ENCODE measurements around the gene PHACTR4.
"Not testable (repeated sequence)": the region's sequence is repeated elsewhere in the genome, so short reads cannot be mapped to it uniquely, and the experiment has no call there.

The PHACTR4 gene

DNA sequence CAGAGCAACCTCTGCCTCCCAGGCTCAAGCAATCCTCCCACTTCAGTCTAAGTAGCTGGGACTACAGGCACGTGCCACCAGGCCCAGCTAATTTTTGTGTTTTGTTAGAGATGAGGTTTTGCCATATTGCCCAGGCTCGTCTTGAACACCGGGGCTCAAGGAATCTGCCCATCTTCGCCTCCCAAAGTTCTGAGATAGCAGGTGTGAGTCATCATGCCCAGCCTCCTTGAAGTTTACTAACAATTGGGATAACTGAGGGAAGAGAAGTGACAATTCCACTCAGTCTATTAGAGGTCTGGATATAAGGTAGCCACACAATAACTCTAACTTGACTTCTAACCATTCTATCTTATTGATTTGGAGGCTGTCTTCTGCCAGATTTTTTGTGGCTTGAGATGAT lies 130.0 kb downstream of the PHACTR4 start:
- DNase-seq (ENCODE audit: low read depth) = no peak

DNA sequence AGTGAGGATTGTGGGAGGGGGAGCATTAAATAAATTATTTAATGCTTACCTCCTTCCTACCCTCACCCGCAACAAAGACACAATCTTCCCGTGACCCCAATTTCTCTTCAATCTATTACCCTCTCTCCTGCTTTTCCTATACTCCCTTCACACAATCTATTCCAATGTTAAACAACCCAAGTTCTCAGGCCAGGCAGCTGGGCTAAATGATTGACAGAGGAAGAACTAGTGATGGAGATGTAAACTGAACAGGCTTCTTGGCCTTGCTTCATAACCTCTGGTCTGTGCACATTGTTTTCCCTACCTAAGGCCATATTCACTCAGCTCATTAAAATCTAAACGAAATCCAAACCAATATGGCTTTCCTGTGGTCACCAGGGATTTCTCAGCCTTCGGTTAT lies 132.4 kb downstream of the PHACTR4 start:
- DNase-seq (ENCODE audit: low read depth) = no peak

DNA sequence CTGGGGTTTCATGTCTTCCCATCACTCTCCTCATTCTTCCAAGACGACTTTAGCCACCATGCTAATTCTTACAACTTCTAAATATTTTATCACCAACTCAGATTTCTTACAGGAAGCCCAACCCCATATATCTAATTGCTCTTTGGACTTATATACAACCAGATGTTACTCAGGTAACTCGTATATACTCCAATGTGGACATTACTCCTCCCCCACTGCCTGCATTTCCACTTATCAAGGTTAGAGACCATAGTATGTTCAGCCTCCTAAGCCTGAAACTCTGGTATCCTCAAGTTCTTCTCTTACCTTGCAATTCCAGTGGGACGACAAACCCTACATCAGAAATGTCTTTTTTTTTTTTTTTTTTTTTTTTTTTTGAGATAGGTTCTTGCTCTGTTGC lies 133.6 kb downstream of the PHACTR4 start:
- no peak for DNase-seq (ENCODE audit: low read depth)

DNA sequence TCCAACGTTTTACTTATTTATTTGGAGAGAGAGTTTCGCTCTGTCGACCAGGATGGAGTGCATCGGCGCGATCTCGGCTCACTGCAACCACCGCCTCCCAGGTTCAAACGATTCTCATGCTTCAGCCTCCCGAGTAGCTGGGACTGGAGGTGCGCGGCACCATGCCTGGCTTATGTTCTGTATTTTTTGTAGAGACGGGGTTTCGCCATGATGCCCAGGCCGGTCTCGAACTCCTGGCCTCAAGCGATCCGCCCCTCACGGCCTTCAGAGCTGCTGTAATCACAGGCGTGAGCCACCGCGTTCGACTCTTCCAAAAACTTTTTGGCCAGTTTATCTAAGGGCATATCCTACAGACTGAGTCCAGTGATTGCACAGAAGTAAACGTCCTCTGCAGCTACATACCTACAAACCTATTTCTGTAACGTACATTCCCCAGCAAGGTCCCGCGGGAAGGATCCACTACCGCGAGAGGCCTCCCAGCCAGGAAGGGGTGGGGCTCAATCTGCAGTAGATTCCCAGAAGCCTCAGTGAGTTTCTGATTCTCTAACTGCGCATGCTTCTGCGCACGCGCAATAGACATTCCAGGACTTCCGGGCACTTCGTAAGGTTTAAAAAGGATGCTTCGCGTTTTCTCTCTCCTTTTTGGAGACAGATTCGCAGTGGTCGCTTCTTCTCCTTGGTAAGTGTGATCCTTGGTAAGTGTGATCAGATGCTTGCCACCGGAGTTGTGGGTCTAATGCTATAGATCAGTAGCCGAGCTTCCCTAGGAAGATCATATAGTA lies 136.1 kb downstream of the PHACTR4 start, which contains the start of gene RCC1:
Gene RCC1, plus strand, starts transcription at position 638 of the 782 bp plus-strand sequence. CDS start 23,824 bp downstream, outside the sequence.
- peak; percentile 93 for DNase-seq (ENCODE audit: low read depth)

DNA sequence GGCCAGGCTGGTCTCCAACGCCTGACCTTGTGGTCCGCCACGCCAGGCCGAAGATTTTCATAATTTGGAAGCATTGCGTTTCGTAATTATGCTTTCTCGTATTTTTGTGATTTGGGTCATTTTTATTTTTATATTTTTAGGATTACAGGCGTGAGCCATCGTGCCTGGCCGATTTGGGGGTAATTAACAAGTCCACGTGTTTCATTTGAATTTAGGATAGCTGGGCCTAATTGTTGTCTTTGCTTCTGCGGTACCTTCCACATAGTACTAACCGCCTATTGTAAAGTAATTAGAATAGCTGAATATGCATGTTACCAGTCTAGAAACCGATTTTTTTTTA lies 137.3 kb downstream of the PHACTR4 start:
- no peak for DNase-seq (ENCODE audit: low read depth)

DNA sequence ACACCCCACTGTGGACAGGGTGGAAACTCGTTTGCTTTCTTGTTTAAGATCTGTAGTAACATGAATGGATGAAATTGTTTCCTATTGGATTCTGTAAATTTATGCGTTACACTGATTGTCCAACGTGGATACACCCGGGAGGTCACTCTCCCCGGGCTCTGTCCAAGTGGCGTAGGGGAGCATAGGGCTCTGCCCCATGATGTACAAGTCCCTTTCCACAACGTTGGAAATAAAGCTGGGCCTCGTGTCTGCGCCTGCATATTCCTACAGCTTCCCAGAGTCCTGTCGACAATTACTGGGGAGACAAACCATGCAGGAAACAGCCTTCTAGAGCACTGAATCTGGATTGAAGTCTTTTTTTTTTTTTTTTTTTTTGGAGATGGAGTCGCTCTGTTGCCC lies 137.7 kb downstream of the PHACTR4 start:
- no peak for DNase-seq (ENCODE audit: low read depth)

DNA sequence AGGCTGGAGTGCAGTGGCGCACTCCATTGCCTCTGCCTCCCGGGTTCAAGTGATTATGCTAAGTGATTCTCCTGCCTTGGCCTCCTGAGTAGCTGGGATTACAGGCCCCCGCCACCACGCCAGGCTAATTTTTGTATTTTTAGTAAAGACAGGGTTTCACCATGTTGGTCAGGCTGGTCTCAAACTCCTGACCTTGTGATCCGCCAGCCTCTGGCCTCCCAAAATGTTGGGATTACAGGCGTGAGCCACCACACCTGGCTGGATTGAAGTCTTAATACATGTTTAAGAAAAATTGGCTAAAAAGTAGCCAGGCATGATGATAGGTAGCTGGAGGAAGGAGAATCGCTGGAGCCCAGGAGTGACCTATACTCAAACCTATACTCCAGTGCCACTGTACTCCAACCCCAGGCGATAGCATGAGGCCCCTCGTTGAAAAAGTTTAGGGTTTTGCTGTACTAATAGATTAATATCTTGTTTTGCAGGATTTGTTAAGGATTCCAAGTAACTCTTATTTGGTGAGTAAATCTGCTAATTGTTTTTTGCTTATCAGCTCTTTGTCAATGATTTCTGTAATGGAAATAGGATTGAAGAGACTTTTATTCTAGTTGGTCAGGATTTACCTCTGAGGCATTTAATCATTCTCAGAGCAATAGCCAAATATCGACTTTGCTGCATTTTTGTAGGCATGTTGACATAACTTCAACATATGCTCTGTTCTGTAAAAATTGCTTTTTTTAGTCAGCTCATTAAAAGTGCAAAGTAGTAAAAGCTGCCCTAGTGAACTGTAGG lies 138.3 kb downstream of the PHACTR4 start:
- DNase-seq (ENCODE audit: low read depth) = no peak

DNA sequence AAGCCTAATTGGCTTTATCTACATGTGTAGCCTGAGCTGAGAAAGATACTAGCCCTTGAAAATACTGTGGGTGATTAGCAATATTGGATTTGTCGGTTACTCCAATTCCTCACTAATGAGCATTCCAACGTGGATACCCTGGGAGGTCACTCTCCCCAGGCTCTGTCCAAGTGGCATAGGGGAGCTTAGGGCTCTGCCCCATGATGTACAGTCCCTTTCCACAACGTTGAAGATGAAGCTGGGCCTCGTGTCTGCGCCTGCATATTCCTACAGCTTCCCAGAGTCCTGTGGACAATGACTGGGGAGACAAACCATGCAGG lies 138.9 kb downstream of the PHACTR4 start:
- DNase-seq (ENCODE audit: low read depth) = no peak

DNA sequence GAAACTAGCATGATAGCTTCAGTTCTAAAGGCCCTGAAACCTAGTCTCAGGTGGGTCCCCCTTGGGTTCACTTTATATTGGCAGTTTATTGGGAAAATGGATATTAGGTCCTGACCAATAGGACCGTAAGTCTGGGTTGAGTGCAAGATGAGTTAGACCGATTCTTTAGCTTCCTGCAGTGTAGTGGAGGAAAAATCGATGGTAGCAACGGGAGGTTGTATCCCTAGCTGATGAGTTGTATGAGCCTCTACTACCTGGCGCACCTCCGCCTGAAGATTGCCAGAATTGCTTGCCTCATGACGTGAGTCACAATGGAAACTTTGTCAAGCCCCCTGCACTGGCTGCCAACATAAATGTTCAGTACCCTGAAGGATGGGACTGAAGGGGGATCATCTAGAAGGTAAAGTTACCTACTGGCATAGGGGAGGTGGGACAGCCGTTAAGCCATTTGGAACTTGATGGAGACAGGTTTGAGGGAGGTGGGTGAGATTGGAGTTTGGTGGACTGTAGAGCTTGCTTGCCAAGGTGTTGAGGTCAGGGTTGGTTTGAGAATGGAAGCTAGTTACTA lies 140.2 kb downstream of the PHACTR4 start:
- no peak for DNase-seq (ENCODE audit: low read depth)

DNA sequence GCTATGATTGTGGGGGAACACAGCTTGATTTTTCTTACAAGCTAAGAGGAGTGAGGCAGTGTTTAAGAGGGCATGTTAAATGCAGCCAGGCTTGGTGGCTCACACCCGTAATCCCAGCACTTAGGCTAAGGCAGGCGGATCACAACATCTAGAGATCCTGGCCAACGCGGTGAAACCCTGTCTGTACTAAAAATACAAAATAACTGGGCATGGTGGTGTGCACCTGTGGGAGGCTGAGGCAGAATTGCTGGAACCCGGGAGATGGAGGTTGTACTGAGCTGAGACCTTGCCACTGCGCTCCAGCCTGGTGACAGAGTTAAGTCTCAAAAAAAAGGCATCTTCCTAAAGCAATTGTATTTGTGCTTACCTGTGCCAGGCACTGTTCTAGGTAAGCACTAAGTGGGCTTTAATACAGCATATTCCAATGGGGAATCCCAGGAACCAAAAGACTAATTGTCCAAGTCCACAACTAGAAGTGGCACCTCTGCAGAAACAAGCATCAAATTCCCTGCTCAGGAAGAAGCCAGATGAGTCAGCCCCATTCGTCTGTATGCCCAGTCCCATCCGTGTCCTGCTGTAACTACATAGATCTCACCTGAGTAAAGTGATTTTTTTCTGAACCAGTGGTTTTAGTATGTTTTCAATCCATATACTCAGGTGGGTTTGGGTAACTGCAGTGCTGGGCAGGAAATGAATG lies 140.9 kb downstream of the PHACTR4 start:
- no peak for DNase-seq (ENCODE audit: low read depth)

DNA sequence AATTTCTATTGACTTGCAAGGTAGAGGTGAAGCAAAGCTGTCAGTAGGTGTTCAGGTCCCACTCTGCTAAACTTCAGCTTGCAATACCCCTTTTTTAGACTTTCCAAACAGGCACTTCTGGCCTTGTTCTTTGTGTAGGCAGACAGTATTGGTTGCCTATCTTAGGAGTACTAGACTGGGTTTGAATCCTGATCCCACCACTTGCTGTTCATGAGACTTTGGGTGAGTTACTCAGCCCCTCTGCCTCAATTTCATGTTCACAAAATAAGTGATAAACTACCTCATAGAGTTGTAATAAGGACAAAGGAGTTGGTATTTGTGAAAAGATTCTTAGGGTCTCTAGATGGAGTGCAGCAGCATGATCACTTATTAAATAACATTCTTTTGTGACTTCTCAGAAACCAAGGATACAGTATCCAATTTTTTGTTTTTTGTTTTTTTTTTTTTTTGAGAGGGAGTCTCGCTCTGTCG lies 141.5 kb downstream of the PHACTR4 start:
- no peak for DNase-seq (ENCODE audit: low read depth)

DNA sequence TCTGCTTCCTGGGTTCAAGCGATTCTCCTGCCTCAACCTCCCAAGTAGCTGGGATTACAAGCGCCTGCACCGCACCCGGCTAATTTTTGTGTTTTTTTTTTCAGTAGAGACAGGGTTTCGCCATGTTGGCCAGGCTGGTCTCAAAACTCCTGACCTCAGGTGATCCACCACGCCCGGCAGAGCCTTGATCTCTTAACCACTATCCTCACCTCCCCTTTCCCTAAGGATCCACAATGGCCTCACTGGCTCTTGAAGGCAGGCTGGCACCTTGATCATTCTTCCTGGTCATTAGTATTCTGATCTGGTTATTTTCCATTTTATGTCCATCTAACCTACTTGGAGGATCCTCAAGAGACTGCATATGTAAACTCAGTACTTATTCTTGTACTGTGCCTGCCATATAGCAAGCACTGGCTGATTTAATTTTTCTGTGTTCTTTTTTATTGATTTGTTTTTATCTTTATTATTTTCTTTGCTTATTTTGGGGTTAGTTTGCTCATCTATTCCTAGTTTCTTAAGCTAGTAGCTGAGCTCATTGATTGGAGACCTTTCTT lies 142.6 kb downstream of the PHACTR4 start:
- DNase-seq (ENCODE audit: low read depth) = no peak

DNA sequence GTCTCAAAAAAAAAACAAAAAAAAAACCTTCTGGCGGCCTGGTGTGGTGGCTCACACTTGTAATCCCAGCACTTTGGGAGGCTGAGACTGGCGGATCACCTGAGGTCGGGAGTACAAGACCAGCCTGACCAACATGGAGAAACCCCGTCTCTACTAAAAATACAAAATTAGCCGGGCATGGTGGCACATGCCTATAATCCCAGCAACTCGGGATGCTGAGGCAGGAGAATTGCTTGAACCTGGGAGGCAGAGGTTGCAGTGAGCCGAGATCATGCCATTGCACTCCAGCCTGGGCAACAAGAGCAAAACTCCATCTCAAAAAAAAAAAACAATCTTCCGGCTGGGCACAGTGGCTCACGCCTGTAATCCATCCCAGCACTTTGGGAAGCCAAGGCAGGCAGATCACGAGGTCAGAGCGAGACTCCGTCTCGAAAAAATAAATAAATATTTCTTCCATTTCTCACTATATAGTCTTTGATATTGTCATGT lies 144.9 kb downstream of the PHACTR4 start:
- DNase-seq (ENCODE audit: low read depth) = not testable (repeated sequence)

DNA sequence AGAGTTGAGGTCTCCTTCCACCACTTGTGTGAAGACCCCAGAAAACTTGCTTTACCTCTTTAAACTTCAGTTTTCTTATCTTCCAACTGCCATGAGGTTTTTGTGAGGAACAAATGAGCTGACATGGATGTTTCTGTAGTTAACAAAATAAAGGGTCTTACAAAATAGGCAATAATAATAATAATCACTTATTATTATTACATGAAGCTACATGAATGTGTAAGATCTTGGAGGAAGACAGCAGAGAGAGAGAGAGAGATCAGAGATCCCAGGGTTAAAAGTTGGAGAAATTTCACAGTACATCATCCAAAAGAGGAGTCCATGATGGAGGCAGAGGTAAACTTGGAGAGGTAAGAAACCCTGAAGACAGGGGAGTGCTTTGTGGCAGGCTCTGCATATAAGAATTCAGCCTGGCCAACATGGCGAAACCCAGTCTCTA lies 147.0 kb downstream of the PHACTR4 start:
- no peak for DNase-seq (ENCODE audit: low read depth)

DNA sequence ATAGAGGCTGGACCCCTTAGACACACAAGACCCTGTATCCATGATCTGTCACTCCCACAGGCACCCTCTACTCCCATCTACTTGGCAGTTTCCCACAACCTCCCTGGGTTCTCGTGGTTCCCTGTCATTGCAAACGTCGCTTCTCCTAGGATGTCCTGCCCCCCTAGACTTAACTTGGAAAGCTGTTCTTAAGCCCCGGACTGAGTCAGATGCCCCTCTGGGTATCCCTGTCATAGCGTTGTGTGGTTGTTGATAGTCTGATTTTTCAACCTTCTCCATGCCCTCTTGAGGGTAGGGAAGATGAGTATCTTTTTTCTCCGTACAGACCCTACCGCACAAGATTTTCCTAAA lies 148.1 kb downstream of the PHACTR4 start:
- no peak for DNase-seq (ENCODE audit: low read depth)

DNA sequence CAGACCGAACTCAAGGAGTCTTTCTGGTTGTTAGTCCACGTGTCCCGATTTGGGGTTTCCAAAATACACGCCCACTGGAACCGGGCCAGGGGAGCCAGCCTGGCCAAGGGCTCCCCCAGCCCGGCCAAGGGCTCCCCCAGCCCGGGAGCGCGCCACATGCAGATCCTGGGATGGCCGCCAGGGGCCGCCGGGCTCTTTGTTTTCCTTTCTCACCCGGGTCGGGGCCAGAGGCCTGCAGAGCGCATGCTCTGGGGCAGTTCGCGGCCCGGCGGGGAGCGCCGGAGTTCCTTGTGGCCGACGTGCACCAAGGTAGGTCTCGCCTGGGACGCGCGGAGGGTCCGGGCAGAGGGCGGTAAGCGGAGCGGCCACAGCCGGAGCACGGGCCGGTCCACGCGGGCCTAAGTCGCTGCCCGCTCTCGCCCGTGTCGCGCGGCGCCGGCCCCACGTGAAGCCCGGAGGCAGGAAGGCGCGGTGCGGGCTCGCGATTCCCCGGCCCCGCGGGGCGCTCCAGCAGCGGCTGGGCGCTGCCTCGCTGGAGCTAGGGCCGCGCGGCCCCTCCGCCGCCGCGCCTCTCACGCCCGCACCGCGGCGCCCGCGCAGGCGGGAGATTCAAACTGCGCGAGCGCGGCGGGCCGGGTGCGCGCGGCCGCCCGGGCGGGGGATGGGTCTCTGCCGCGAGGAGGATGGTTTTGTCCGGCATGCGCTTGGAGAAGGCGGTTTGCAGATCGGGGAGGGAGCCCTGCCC lies 148.6 kb downstream of the PHACTR4 start:
- DNase-seq (ENCODE audit: low read depth) = peak; percentile 83

DNA sequence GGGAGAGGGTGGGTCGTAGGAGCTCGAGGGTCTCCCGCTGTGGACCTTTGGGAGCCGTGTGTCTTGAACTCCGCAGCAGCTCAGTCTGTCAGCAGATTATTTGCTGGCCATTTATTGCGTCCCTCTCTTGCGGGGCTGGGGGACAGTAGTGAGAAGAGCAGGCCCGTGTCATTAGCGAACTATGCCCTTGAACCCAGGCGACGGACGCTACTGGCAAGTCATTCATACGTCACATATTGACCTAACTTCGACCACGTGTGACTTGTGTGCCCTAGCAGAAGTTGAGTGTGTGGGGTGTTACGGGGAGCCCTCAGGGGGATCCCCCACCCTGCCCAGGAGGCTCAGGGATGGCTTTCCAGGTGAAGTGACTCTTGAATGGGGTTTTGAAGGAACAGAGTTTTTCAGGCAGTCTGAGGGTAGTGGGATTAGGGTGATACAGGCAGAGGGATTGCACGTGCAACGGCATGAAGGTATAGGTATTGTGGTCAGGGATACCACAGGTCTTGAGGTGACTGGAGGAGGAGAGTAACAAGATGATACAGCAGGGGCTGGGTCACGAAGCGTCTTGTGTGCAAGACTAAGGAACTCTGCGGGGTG lies 149.3 kb downstream of the PHACTR4 start:
- DNase-seq (ENCODE audit: low read depth) = no peak

DNA sequence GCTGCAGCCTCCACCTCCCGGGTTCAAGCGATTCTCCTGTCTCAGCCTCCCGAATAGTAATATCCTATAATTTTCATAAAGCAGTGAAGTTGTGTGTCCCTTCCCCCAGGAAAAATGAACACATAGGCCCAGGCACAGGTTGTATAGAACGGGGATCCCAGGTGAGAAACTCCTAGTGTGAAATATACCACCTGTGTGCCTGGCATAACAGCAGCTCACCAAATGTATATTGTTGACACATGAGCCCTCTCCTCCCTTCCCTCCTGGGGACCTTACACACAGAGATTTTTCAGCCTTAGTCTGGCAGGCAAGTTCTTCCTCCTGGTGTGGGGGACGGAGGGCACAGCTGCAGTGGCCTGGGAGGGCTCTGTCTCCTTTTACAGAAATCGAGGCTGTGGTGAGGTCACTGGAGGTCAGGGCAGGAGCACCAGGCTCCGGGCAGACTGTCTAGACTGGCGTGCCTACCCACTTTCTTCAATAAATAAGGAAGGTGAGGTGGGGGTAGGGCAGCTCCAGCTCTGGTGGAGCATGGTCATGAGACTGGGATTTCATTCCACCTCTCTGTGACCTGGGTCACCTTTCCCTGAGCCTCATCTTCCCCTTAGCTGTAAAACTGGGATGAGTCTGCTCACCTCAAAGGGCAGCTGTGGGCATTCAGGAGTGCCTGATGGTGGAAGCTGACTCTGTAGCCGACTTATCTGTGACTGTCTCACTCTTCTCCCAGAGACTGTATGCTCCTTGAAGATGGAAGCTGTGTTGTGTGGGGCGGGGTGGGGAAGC lies 150.6 kb downstream of the PHACTR4 start:
- no peak for DNase-seq (ENCODE audit: low read depth)

DNA sequence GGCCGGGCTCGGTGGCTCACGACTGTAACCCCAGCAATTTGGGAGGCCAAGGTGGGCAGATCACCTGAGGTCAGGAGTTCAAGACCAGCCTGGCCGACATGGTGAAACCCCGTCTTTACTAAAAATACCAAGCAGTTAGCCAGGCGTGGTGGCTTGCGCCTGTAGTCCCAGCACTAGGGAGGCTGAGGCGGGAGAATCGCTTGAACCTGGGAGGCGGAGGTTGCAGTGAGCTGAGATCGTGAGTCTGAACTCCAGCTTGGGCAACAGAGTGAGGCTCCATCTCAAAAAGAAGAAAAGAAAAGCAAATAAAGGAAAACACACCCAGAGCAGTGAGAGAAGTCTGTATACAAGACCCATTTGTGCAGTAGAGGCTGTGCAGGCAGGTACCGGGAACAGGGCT lies 151.3 kb downstream of the PHACTR4 start:
- not testable (repeated sequence) for DNase-seq (ENCODE audit: low read depth)

DNA sequence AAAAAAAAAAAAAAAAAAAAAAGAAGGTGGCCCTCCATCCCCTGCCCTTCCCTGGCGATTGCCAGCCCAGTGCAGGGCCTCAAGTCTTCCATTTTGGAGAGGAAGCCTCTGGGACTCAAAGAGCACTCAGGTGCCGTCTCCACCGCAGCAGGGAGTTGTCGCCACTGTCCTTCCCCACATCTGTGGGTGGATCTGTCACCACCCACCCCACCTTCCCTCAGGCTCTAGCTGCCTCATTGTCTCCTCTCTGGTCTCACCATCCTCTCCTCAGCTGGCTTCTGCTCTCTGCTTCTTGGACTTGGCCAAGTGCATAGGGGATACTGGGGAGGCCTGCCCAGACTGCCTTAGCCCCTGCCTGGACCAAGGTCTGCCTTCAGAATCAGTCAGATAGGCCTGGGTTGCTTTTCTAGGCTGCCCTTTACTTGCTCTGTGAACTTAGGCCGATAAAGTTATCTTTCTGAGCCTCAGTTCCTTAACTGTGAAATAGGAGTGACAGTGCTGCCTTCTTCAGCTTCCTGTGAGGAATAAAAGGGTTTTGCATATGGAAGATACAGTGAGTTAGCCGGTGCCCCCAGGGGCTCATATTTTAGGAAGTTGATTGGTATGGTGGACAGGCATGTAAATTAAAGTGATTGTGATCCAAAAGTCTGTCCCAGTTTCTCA lies 152.1 kb downstream of the PHACTR4 start:
- DNase-seq (ENCODE audit: low read depth) = no peak

Data from activated gamma-delta T cell treated with anti-CD3 and anti-CD28 coated beads, Interleukin-2, amount 50 U/mL, for 16 hours (primary cell).